NCI-H1694 (cell line): ENCODE data around the gene MACO1.
"Not testable (repeated sequence)": the region's sequence is repeated elsewhere in the genome, so short reads cannot be mapped to it uniquely, and the experiment has no call there.

ENCODE experiments used
- DNase-seq: peaks from one replicate; lab custom pipeline; 2025; lab: John Stamatoyannopoulos, UW

The MACO1 gene

GRCh38 chr1:25430073-25430966, at the start of gene MACO1:
TSS of gene MACO1 (plus strand) at chr1:25430897. CDS start at chr1:25431099, 202 bp downstream.
- peak; percentile 93 for DNase-seq

- DNase-seq = not testable (repeated sequence)
These were observed 48.2 kb upstream of the MACO1 start for GRCh38 chr1:25382543-25382942.

- not testable (repeated sequence) for DNase-seq
These were observed 47.6 kb upstream of the MACO1 start for GRCh38 chr1:25383090-25383489.

- DNase-seq = not testable (repeated sequence)
These were observed 46.8 kb upstream of the MACO1 start for GRCh38 chr1:25383875-25384274.

GRCh38 chr1:25387096-25387495, 43.6 kb upstream of the MACO1 start:
- DNase-seq = not testable (repeated sequence)

GRCh38 chr1:25388691-25389090, 42.0 kb upstream of the MACO1 start:
- not testable (repeated sequence) for DNase-seq

- DNase-seq = not testable (repeated sequence)
These were observed 41.0 kb upstream of the MACO1 start for GRCh38 chr1:25389721-25390120.

- DNase-seq = no peak
These were observed 37.9 kb upstream of the MACO1 start for GRCh38 chr1:25392841-25393240.

GRCh38 chr1:25397549-25397948, 33.1 kb upstream of the MACO1 start:
- not testable (repeated sequence) for DNase-seq

GRCh38 chr1:25398079-25398478, 32.6 kb upstream of the MACO1 start:
- not testable (repeated sequence) for DNase-seq

GRCh38 chr1:25402947-25403803, 27.5 kb upstream of the MACO1 start:
- not testable (repeated sequence) for DNase-seq

- DNase-seq = not testable (repeated sequence)
These were observed 24.9 kb upstream of the MACO1 start for GRCh38 chr1:25405731-25406305.

- DNase-seq = not testable (repeated sequence)
These were observed 20.9 kb upstream of the MACO1 start for GRCh38 chr1:25409641-25410427.

- not testable (repeated sequence) for DNase-seq
These were observed 17.6 kb upstream of the MACO1 start for GRCh38 chr1:25412872-25413623.

- not testable (repeated sequence) for DNase-seq
These were observed 16.5 kb upstream of the MACO1 start for GRCh38 chr1:25414157-25414556.

GRCh38 chr1:25414578-25414977, 16.1 kb upstream of the MACO1 start:
- not testable (repeated sequence) for DNase-seq

GRCh38 chr1:25417280-25417679, 13.4 kb upstream of the MACO1 start:
- DNase-seq = not testable (repeated sequence)

GRCh38 chr1:25419339-25419738, 11.4 kb upstream of the MACO1 start:
- not testable (repeated sequence) for DNase-seq

GRCh38 chr1:25420715-25421114, 10.0 kb upstream of the MACO1 start, which contains the start of gene RHCE:
TSS of gene RHCE (minus strand) at chr1:25420825. CDS start at chr1:25420786, 39 bp downstream.
- not testable (repeated sequence) for DNase-seq

GRCh38 chr1:25423206-25423605, 7.5 kb upstream of the MACO1 start:
- peak; percentile 62 for DNase-seq
